CD1c-positive myeloid dendritic cell (primary cell): ENCODE data around the gene ERF.

Experiments
- DNase-seq: peaks from one replicate; pipeline ENCODE4 v3.0.0-alpha.2; 2016; ENCODE audit errors: extremely low spot score

Gene ERF

GRCh38 chr19:42287017-42287826 is 32.3 kb upstream of the ERF start:
- no peak for DNase-seq

- DNase-seq = peak; percentile 45
Measured at GRCh38 chr19:42286349-42287016, 31.6 kb upstream of the ERF start.

- no peak for DNase-seq
Measured at GRCh38 chr19:42285988-42286348, 31.0 kb upstream of the ERF start.

- DNase-seq = peak; percentile 49
Measured at GRCh38 chr19:42285541-42285941, 30.6 kb upstream of the ERF start.

- no peak for DNase-seq
Measured at GRCh38 chr19:42284591-42285341, 29.8 kb upstream of the ERF start.

- DNase-seq = peak; percentile 88
Measured at GRCh38 chr19:42284066-42284501, 29.2 kb upstream of the ERF start.

- peak; percentile 98 for DNase-seq
Measured at GRCh38 chr19:42283188-42284065, 28.5 kb upstream of the ERF start.

GRCh38 chr19:42282819-42283187 is 27.9 kb upstream of the ERF start:
- no peak for DNase-seq

GRCh38 chr19:42281827-42282762 is 27.2 kb upstream of the ERF start:
- DNase-seq = peak; percentile 30

GRCh38 chr19:42281146-42281826 is 26.4 kb upstream of the ERF start:
- DNase-seq = no peak

- peak; percentile 33 for DNase-seq
Measured at GRCh38 chr19:42280815-42281145, 25.9 kb upstream of the ERF start.

GRCh38 chr19:42279902-42280814 is 25.2 kb upstream of the ERF start:
- DNase-seq = peak; percentile 80

- DNase-seq = no peak
Measured at GRCh38 chr19:42279155-42279901, 24.4 kb upstream of the ERF start.

GRCh38 chr19:42278452-42279154 is 23.7 kb upstream of the ERF start:
- DNase-seq = no peak

GRCh38 chr19:42277821-42278451 is 23.0 kb upstream of the ERF start:
- no peak for DNase-seq

GRCh38 chr19:42276821-42277220 is 21.9 kb upstream of the ERF start:
- no peak for DNase-seq

- no peak for DNase-seq
Measured at GRCh38 chr19:42276284-42276683, 21.4 kb upstream of the ERF start.
